ENCODE measurements around the gene PCBP3. TPM values are rescaled to one million over a fixed set of nuclear protein-coding genes. Genes with fewer than 3 reads are reported as not detected.

Gene PCBP3
- total RNA-seq, 1 donor from 2014 or later, result 5.0 TPM

DNA sequence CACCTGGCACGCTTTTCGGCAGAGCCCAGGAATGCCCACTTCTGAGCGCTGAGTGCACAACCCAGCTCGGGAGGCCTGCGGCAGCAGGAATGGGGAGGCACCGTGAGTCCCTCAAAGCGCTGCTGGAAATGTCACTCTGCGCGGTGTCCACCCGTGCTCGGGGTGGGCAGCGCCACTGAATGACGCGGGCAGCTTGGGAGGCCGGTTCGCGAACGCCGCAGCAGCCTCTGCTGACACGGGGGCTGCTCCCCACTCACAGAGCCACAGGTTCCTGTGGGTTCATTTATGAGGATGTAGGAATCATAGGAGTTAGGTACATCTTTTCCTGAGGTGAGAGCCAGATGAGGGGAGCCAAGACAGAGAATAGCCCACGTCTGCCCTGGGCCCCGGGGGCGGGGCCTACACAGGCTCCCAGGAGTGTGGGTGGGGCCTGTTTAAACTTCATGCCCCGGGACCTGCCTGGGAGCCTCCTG lies 191.3 kb downstream of the PCBP3 start:
- H3K4me1 Mint-ChIP-seq, result peaks cover 13% of the 10 kb centered on the region
- H3K27ac Mint-ChIP-seq, result no peak overlapping the region
- H3K9me3 Mint-ChIP-seq, result peaks cover 8% of the 10 kb centered on the region
- DNase-seq (ENCODE audit: low spot score in 2 of 2, unreplicated experiment in 2 of 2), result no peak
- no peaks in the 10 kb centered on the region for H3K27me3 Mint-ChIP-seq (ENCODE audit: low read depth)
- H3K4me3 Mint-ChIP-seq, result no peak overlapping the region
- TF ChIP-seq, protein P1, sequence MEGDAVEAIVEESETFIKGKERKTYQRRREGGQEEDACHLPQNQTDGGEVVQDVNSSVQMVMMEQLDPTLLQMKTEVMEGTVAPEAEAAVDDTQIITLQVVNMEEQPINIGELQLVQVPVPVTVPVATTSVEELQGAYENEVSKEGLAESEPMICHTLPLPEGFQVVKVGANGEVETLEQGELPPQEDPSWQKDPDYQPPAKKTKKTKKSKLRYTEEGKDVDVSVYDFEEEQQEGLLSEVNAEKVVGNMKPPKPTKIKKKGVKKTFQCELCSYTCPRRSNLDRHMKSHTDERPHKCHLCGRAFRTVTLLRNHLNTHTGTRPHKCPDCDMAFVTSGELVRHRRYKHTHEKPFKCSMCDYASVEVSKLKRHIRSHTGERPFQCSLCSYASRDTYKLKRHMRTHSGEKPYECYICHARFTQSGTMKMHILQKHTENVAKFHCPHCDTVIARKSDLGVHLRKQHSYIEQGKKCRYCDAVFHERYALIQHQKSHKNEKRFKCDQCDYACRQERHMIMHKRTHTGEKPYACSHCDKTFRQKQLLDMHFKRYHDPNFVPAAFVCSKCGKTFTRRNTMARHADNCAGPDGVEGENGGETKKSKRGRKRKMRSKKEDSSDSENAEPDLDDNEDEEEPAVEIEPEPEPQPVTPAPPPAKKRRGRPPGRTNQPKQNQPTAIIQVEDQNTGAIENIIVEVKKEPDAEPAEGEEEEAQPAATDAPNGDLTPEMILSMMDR (IDR thresholded peaks at IDR 0.05; ENCODE audit: unreplicated experiment), result no peak
- no peaks in the 10 kb centered on the region for H3K36me3 Mint-ChIP-seq

DNA sequence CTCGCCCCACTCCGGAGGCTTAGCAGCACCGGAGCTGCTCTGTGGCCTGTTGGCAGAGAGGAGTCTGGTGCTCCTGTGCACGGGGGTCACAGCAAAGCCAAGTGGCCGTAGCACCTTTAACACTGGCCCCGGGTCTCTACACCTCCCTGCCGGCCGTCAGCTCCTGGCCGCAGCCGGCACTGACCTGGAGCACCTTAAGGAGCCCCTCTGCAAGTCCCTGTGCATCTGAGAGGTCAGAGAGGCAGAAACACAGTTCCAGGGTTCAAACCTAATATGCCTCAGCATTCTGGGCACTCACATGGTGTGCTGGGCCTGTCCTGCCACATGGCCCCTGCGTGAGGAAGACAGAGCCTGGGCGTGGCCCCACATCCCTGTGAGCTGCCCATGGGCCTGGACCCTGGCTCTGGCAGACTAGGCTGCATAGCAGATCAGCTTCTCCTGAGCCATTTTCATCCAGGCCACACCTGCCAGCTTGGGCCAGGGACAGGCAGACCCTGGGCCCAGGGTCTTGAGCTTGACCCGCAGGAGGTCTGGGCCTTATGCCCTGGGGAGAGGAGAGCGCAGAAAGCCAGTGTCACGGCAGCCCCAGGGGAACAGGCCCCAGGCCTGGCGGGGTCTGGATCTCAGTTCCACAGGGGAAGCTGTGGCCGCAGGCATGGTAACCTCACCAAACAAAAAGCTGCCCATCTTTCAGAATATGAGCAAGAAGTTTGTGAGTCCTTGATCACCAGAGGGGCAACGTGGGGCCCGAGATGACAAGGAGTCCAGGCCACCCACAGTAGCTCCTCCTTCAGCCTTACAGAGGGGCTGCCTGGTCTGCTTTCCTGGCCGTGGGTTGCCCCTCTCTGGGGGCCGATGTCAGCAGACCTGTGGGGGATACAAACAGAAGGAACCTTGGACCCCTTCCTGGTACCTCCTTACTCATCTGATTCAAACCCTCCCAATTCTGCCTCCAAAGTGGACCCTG lies 192.1 kb downstream of the PCBP3 start:
- Mint-ChIP-seq H3K4me1 (peaks cover 13% of the 10 kb centered on the region), H3K36me3 (no peaks in the 10 kb centered on the region), H3K9me3 (peaks cover 8% of the 10 kb centered on the region), H3K27ac (no peak overlapping the region), H3K27me3 (ENCODE audit: low read depth) (no peaks in the 10 kb centered on the region), H3K4me3 (no peak overlapping the region)
- DNase-seq (ENCODE audit: low spot score in 2 of 2, unreplicated experiment in 2 of 2), result no peak
- TF ChIP-seq, protein P1 (IDR thresholded peaks at IDR 0.05; ENCODE audit: unreplicated experiment), result no peak

DNA sequence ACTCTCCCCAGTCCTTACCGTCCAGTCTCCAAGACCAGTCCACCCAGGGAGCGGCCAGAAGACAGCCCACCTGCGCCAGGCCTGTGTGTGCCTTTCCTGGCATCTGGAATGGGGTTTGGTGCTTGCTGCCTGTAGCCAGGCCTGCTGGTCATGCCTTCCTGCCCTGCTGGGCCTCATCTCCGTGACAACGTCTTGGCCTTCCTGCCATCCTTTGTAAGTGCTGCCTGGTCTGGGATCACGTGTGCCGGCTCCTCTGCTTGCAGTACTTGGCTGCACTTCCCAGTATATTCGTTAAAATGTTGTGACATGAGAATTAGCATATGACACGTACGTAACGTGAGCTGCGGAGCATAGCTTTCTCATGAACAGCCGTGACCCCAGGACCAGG lies 192.7 kb downstream of the PCBP3 start:
- TF ChIP-seq, protein P1 (IDR thresholded peaks at IDR 0.05; ENCODE audit: unreplicated experiment), result no peak
- Mint-ChIP-seq H3K36me3 (peaks cover 2% of the 10 kb centered on the region), H3K4me3 (no peak overlapping the region), H3K9me3 (peaks cover 12% of the 10 kb centered on the region), H3K27ac (peak overlapping the region; percentile 48), H3K4me1 (peaks cover 13% of the 10 kb centered on the region), H3K27me3 (ENCODE audit: low read depth) (no peaks in the 10 kb centered on the region)
- DNase-seq (ENCODE audit: low spot score in 2 of 2, unreplicated experiment in 2 of 2), result no peak

DNA sequence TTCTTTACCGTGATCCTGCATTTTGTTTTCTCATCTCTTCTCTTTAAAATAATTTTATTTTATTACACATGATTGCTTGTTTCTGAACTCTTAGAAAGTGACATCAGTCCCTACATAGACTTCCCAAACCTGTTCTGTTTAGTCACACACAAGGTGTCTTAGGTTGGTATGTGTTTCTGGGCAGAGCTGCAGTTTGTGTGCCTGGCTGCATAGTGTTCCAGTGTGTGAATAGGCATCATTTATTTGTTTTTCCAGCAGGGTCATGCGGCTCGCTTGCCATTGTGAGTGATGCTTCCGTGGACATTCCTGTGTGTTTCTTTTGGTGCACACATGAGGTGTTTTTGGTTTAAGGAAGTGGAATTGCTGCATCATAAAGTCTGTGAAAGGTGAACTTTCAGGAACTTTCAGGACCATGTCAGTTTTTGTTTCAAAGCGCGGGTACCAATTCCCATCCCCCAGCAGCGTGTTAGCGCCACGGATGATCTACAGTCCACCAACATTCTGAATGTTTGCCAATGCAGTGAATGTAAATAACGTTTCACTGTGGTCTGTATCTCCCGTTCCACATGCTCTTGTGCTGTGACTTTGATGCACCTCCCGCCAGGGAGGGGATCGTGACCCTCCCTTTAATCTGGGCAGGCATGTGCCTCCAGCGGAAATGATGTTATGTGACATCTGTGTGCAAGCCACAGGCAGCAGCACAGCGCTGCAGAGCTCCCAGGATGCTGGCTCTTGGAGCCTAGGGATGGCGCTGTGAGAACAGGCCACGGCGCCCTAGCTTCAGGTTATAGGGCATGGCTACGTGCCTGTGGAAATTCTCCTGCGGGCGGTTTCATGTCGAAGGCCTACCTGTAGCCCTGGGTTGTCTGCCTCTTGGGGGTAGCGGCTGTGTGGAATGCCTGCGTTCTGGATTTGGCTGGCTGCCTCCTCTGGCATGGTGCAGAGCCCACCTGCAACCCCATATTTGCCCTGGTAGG lies 193.5 kb downstream of the PCBP3 start:
- TF ChIP-seq, protein P1 (IDR thresholded peaks at IDR 0.05; ENCODE audit: unreplicated experiment), result no peak
- H3K27me3 Mint-ChIP-seq (ENCODE audit: low read depth), result no peaks in the 10 kb centered on the region
- H3K4me3 Mint-ChIP-seq, result no peak overlapping the region
- H3K36me3 Mint-ChIP-seq, result peaks cover 5% of the 10 kb centered on the region
- H3K9me3 Mint-ChIP-seq, result peaks cover 19% of the 10 kb centered on the region
- peaks cover 10% of the 10 kb centered on the region for H3K4me1 Mint-ChIP-seq
- H3K27ac Mint-ChIP-seq, result peak overlapping the region; percentile 48
- DNase-seq (ENCODE audit: low spot score in 2 of 2, unreplicated experiment in 2 of 2), result no peak

DNA sequence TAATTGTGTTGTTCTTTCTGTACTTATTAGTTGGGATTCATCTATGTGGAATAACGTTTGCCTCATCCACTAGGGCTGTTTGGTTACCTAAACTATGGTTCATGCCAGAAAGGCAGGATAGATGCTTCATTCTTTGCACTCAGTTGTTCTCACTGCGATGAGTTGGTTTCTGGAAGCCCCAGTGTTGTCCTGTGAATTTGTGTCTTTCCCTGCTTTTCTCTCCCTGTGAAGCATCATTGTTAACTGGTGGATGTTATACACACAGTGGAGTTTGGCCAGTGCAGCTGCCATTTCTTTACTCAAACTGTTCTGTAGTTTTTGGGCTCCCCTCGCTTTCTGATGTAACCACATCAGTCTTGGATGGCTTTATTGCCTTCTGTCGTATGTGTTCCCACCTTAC lies 194.4 kb downstream of the PCBP3 start:
- Mint-ChIP-seq H3K9me3 (peaks cover 21% of the 10 kb centered on the region), H3K4me1 (peaks cover 3% of the 10 kb centered on the region), H3K27me3 (ENCODE audit: low read depth) (no peaks in the 10 kb centered on the region), H3K4me3 (no peak overlapping the region), H3K36me3 (peaks cover 6% of the 10 kb centered on the region), H3K27ac (no peak overlapping the region)
- TF ChIP-seq, protein P1 (IDR thresholded peaks at IDR 0.05; ENCODE audit: unreplicated experiment), result no peak
- no peak for DNase-seq (ENCODE audit: low spot score in 2 of 2, unreplicated experiment in 2 of 2)

Measured in mesothelial cell of epicardium (in vitro differentiated cells).